Stimulated activated CD8-positive, alpha-beta memory T cell treated with anti-CD3 and anti-CD28 coated beads, Interleukin-12 subunit alpha, Interleukin-12 subunit beta, amount 100 ng/mL, for 1 hour (primary cell): ENCODE measurements around the gene NCR2.
A peak's percentile ranks its signal among the peaks of the same experiment; 100 is the strongest.

ENCODE experiments used
- DNase-seq: peaks from one replicate; pipeline ENCODE4 v3.0.0-alpha.2; 2020; ENCODE audit warnings: low read depth

Gene NCR2

DNA sequence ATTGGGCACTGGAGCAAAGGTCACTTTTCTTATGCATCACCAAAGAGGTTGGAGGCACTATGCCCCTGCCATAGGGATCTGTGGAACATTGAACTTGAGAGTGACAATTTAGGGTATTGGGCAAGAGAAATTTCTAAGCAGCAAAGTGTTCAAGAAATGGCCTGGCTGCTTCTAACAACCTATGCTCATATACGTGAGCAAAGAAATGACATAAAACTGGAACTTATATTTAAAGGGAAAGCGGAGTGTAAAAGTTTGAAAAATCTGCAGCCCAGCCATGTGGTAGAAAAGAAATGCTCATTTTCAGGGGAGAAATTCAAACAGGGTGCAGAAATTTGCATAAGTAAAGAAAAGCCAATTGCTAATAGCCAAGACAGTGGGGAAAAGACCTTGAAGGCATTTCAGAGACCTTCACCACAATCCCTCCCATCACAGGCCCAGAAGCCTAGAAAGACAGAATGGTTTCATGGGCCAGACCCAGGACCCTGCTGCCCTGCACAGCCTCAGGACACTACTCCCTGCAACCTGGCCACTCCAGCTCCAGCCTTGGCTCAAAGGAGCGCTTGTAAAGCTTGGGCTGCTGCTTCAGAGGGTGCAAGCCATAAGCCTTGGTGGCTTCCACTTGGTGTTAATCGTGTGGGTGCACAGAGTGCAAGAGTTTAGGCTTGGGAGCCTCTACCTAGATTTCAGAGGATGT, 24.4 kb downstream of the NCR2 start:
- DNase-seq, result no peak

DNA sequence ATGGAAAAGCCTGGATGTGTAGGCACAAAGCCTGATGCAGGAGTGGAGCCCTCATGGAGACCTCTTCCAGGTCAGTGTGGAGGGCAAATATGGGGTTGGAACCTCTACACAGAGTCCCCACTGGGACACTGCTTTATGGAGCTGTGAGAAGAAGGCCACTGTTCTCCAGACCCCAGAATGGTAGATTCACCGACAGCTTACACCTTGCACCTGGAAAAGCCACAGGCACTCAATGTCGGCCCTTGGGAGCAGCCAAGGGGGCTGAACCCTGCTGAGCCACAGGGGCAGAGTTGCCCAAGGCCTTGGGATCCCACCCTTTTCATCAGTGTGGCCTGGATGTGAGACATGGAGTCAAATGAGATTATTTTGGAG, 24.9 kb downstream of the NCR2 start:
- no peak for DNase-seq

DNA sequence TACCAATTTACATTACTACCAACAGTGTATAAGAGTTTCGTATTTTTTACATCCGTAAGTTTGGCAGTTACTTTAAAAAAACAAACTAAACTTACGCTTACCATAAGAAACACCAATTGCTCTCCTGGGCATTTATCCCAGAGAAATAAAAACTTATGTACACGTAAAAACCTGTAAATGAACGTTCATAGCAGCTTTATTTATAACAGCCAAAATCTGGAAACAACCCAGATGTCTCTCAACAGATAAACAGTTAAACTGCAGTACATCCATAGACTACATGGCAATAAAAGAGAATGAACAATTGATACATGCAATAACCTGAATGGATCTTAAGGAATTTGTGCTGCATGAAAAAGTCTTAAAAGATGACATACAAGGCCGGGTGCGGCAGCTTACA, 30.7 kb downstream of the NCR2 start:
- no peak for DNase-seq

DNA sequence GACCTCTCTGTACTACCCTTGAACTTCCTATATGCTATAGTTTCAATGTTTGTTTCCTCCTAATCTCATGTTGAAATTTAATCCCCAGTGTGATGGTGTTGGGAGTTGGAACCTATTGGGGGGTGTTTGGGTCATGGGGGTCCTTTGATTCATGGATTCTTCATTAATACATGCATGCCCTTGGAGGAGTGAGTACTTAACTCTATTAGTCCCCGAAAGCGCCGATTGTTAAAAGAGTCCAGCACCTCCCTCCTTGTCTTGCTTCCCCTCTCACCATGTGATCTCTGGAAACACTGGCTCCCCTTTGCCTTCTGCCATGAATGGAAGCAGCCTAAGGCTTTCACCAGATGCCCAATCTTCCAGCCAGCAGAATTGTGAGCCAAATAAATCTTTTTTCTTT, 31.7 kb downstream of the NCR2 start:
- no peak for DNase-seq

DNA sequence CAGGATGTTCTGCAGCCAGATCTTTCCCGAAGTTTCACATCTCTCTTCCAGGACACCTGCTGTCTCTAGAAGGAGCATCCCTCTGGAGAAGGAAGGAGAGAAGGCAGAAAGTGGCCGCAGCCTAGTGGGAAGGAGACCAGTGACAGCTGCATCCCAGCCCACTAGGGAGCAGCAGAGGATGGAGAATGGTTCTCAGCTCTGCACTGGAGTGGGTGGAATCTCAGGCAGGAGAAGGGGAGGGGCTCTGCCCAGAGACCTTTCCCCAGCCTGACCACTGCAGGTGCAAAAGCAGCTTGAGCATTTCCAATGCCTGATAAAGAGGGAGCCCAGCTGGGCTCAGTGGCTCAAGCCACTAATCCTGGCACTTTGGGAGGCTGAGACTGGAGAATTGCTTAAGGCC, 32.3 kb downstream of the NCR2 start:
- DNase-seq, result no peak

DNA sequence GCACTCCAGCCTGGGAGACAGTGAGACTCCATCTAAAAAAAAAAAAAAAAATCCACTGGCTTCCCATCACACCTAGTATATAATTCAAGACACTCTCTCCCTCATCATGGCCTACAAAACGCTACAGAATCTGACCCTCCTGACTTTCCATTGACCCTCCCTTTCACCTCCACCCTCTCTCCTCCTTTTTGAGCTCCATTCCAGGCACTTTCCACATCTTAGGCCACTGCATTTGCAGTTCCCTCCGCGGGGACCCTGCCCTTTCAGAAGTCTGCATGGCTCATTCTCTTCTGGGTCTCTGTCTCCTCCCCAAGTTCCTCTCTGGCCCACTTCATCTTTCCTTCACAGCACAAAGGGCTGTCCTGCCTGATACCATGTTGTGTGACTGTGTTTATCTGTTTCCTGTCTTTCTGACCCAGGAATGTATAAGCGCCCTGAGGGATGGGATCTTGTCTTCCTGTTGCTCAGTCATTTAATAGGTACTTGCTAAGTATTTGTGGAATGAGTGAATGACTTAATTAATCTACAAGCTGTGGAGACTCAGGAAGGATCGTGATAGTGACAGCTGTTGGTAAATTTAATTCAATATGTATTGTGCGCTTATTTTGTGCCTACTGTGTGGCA, 35.2 kb downstream of the NCR2 start:
- no peak for DNase-seq

DNA sequence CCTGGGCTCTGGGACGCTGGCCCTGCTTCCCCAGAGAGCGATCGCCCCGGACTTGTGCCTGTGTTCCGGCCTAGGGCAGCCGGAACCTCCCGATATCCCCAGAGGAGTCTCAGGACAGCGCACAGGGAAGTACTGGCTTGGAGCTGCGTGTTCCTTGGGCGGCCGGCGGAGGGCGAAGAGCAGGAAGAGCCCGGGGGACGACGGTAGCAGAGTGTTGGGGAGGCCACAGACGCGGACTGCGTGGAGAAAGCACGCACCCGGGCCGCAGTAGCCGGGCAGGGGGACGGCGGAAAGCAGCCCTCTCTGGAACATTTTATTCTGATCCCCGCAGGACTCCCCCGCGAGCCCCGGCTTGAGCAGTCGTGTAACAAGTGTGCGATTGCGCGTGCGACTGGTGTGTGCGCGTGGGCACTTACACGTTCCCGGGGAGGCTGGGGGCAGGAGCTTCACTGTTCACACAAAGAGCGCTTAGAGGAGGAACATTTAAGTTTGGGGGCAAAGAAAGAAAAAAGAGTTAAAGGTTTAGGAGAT, 36.1 kb downstream of the NCR2 start:
- no peak for DNase-seq

DNA sequence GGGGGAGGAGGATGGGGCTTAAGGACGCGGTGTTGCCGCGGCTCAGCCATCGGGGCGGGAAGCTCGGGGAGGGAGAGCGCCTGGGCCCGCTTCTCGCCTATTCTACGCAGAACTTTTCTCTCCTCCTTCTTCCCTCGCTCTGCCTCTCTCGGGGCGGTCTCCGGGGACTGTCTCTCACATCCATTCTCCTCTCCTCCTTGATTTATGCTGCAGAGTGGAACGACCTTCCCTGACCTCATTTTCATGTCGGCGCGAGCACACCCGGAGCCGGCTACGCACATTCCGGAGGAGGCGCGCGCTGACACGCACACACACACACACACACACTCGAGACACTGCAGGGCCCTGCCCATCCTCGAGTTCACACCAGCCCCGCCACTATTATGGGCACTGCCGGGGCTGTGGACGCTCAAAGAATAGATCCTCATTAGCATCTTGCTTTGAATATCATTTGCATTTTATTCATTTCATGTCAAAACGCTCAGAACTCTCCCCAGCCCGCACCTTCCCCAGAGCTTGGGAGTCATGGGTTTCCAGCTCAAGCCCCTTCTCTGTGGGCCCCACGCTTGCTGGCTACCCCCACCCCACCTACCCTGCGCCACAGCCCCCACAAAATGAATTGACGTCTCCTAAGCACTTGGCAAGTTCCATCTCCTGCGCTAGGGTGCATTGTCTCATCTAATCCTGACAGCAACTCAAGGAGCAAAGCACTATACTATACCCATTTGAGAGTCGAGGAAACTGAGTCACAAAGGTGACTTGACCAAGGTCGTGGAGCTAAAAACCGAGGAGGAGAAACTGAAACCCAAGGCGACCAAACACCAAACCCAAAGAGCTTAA, 36.8 kb downstream of the NCR2 start:
- peak; percentile 4 for DNase-seq

DNA sequence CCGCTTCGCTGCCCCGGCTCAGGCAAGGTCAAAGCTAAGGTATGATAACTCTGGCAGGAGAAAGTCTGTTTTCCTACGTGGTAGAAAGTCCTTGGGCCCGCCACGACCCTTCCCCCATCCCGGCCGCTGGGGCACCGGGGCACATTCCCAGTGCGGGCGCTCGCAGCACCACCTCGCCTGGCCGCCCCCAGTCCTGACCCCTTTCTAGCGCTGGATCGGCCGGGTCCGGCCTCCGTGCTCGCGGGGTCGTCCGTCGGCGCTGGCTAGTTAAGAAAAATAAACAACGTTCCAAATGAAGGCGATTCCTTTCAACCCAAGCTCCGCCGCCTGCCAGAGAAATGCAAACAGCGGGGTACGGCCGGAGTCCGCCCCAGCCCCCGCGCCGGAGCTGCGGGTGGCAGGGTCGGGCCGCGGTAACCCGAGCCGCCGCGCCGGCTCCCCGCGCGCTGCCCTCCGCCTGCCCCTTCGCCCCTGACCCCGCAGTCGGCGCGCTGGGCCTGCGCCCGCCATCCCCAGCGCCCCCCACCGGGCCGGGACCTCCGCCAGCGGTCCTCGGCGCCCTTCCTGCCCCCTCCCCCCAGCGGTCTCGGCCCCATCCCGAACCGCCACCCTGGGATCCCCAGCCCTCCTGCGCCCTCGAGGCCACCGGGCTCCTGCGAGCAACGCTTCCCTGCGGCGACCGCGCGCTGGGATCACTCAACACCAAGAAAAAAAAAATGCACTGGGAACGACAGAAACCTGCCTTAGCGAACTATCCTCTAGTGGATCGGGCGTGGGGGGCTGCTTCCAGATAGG, 37.6 kb downstream of the NCR2 start:
- DNase-seq, result no peak

DNA sequence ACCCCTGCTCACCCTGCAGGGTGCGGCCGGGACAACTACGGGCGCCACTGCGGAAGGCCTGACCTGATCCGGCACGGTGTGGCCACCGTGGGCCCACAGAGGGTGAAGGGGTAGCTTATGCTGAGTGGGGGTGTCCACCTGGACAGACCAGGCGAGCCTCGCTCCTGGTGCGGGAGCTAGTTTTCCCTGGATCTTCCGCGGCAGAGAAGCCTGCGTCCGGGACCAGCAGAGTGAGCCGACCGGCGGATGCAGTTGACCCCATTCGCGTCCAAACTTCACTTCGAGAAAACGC, 38.2 kb downstream of the NCR2 start:
- DNase-seq, result no peak

DNA sequence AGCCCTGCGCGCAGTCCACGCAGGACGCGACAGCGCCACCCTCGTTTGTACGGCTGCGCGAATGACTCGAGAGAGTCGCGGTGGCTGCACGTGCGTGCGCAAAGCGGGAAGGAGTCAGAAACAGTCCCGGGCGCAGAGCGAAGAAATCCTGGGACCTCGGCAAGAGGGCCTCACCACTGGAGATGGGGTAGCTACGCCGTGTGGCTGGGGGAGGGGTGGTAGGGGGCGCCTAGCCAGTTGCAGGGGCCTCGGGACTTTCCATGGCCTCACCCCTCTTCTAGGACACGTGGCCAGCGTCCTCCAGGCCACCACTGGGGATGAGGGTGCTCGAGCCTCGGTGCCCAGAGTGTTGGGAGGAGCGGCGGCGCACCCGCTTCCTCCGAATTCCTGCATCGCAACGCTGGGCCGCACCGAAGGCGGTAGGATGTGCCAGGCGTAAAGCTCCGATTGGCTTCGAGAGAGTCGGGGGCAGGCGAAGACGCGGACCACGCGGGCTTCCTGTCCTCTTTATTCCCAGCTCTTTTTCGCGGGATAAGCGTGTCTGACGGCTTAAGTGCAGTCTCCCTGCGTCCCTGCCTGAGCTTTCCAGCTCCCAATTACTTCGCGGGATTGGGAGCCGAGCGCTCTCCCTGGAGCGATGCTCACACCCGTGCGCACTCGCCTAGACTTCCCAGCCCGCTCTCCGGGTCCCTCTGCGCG, 38.7 kb downstream of the NCR2 start:
- DNase-seq, result no peak

DNA sequence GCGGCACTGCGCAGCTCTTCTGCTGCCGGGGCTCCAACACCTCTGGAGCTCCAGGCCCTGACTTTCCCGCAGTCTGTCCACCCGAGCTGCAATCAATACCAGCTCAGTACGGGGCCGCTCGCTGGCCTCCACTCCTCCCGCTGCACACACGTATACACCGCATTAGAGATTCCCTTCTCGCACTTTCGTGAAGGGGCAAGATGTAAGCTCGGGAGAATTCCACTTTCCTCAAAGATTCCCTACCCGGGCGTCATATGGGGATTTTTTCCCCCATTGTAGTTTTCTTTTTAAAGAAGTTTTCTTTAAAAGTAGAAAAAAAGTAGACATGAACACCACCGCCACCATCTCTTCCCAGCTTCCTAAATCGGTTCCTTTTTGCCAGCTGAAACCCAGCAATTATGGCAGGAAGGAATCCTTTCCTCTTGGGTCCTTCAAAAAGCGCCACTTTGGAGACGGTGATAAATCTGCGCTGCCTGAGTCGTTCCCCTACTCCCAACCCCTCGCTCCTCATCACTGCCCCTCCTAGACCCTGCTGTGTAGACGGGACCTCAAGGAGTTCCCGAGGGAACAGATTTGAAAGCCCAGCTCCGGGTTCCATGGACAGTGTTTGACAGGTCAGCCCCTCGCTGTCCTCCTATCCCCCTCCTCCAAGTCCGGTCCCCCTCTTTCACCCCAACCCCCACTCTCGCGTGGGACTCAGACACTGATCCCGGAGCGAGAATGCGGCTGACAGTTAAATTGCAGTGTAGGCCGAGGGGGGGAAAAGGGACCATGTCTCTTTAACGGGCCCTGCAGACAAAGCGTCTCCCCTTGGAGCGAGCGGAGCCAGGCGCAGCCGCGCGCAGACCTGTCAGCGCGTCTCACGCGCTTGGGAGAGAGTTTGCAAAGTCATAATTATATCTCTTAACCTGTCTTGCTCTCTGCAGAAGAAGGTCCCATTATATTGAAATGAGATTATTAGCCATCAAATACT, 39.5 kb downstream of the NCR2 start:
- DNase-seq, result no peak

DNA sequence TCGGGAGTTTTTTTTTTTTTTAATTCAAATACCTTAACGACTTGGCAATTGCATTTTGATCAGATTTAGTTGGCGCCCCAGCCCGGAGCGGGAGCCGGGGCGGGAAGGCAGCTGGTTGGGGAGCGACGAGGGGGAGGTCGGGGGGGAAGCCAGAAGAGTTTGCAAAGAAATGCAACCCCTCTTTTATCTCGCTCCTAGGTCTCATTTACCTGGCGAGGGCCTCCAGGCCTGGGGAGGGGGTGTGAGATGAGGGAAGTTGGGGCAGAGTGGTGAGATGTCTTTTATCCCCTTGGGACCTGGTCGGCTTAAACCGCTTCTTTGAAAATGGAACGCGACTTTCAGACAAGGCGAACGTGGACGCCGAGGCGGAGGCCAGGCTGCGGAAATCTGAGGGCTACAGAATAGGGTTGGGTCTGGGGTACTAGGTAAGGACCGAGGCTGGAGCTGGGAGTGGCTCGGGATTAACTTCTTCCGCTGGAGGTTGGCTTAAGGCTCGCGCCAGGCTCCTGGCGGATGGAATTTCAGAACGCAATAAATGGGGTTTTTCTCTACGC, 40.3 kb downstream of the NCR2 start:
- no peak for DNase-seq

DNA sequence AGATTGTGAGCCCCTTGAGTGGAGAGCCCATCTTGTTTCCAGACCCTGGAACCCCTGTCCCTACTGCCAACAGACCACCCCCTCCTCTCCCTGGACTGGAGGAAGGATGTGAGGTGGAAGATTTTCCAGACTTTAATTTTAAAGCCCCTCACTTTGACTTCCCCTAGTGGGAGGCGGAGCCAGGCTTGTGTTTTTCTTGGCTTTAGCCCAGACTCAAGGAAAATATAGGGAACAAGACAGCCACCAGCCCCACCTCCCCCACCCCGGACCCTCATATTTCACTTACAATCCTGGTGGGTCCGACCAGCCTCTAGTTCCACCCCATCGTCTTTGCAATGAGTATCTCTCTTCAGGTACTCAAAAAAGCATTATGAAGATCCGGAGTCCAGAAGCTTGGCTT, 40.8 kb downstream of the NCR2 start:
- DNase-seq, result no peak

DNA sequence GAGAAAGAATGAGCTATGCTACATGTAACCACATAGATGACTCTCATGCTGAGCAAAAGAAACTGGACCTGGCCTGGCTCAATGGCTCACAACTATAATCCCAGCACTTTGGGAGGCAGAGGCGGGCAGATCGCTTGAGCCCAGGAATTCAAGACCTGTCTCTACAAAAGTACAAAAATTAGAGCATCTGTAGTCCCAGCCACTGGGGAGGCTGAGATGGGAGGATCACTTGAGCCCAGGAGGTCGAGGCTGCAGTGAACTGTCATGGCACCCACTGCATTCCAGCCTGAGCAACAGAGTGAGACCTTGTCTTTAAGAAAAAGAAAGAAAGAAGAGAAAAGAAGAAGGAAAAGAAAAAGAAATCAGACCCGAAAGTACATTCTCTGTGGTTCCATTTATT, 41.7 kb downstream of the NCR2 start:
- DNase-seq, result no peak

DNA sequence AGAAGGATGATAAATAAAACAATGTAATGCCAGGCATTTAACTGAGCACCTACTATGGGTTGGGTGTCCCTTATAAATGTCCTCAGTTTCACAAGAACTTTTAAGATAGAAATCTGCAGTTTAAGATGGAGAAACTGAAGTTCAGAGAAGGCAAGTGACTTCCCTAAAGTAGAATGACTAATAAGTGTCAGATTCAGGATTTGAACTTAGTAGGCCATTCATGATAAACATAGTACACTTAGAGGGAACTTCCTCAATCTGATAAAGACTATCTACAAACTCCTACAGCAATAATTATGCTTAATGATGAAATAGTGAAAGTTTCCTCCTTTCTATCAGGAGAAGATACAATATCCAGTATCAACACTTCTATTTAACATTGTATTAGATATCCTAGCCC, 43.9 kb downstream of the NCR2 start:
- DNase-seq, result no peak

DNA sequence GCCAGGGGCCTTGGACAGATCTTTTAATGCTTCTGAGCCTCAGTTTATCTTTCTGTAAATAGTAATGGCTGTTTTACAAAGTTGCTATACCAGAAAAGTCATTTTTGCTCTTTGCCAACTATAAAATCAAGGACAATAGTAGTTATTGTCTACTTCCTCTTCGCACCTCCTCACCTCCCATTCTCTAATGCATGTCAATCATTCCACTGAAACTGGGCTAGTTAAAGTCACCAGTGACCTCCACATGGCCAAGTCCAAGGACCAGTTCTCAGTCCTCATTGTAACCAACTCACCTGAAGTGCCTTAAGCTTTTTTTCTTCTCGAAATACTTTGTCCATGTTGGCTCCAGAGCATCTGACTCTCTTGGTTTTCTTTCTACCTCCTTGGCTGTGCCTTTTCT, 51.2 kb downstream of the NCR2 start:
- no peak for DNase-seq

DNA sequence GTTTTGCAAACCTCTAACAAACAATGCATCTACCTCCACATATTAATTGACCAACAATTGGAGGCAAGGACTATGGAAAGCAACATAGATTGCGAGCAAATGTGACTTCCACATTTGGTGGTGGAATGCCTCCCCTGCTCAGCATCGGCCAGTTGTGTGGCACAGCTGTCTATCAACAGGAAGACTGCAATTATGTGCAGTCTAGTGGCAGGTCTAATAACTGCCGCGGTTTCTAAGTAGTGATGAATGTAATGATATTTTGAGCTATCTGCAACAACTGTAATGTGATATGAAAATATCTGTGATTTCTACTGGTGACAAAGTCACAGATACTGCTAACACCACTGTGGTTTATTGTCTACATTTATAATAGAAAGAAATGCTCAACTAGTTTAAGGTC, 56.8 kb downstream of the NCR2 start:
- no peak for DNase-seq

DNA sequence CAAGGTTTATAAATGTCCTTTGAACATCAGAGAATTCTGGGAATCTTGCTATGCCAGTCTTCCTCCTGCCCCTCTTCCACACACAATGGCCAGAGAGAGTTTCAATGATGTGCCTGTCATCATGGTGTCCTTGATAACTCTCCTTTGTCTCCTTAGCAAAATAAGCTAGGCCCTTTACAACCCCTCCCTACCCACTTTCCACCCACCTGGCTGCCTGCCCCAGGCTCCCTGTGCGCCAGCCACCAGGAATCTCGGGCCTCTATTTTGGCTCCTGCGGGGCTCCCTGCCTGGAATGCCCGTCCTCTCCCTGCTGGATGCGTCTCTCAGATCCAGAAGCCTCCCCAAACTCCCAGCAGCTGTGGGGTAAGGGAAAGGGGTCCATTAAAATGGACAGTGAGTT, 60.9 kb downstream of the NCR2 start:
- DNase-seq, result no peak

DNA sequence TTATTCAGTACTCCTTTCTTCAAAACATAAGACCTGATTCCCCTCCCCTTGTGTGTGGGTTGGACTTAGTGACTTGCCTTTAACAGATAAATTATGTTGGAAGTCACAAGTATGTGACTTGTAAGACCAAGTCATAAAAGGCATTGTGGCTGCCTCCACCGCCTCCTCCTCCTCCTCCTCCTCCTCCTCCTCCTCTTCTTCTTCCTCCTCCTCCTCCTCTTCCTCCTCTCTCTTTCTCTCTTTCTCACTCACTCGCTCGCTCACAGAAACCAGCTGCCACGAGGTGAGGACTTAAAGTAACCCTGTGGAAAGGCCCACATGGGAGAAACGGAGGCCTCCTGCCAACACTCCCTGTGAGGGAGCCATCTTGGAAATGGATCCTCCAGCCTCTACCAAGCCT, 64.0 kb downstream of the NCR2 start:
- DNase-seq, result no peak
